K562 (cell line): ENCODE data around the gene UBE2H. TPM values are rescaled to one million over a fixed set of nuclear protein-coding genes. Genes with fewer than 3 reads are reported as not detected.

Source experiments
- BCOR ChIP-seq: fragments of 450-650 bp; IDR thresholded peaks from 2 replicates; pipeline ENCODE4 v1.6.1; 2016
- BHLHE40 ChIP-seq: IDR thresholded peaks from 2 replicates; pipeline ENCODE4 v1.6.1; 2011; ENCODE audit warnings: low read length, improper control_type of control experiment
- ELF1 ChIP-seq: fragments of 200-800 bp; sonication (Bioruptor generic); IDR thresholded peaks from 2 replicates; pipeline ENCODE4 v1.6.1; 2016; ENCODE audit warnings: missing genetic modification characterization, missing compliant biosample characterization
- EP400 ChIP-seq: fragments of 450-650 bp; IDR thresholded peaks from 2 replicates; pipeline ENCODE4 v1.6.1; 2017; ENCODE audit warnings: antibody characterized with exemption, mild to moderate bottlenecking, moderate library complexity
- HDAC1 ChIP-seq, 2 experiments: fragments of 450-650 bp; IDR thresholded peaks; 2 replicates each; pipeline ENCODE4 v1.6.1; 2016 to 2017; ENCODE audit warnings: inconsistent platforms in 1 of 2, mild to moderate bottlenecking in 1 of 2, moderate library complexity in 1 of 2
- HIVEP1 ChIP-seq: fragments of 250-450 bp; sonication (Bioruptor Pico); IDR thresholded peaks from 2 replicates; pipeline ENCODE4 v1.4.0; 2020; ENCODE audit warnings: mild to moderate bottlenecking
- PCBP2 ChIP-seq: fragments of 200-400 bp; formaldehyde crosslinking; IDR thresholded peaks from 2 replicates; pipeline ENCODE4 v1.6.1; 2018; ENCODE audit warnings: low read length, low read depth, mild to moderate bottlenecking, moderate library complexity; ENCODE audit not compliant: poor library complexity, severe bottlenecking
- POLR2B ChIP-seq: fragments of 450-650 bp; IDR thresholded peaks from 2 replicates; pipeline ENCODE4 v1.6.1; 2018; ENCODE audit warnings: low read depth; ENCODE audit not compliant: partially characterized antibody
- POLR2H ChIP-seq: IDR thresholded peaks from 2 replicates; pipeline ENCODE4 v1.6.1; 2016; ENCODE audit warnings: missing genetic modification characterization, low read depth, mild to moderate bottlenecking, control low read depth, missing compliant biosample characterization, moderate library complexity
- PYGO2 ChIP-seq: fragments of 450-650 bp; IDR thresholded peaks from 2 replicates; pipeline ENCODE4 v1.6.1; 2016; ENCODE audit warnings: mild to moderate bottlenecking, missing genetic modification characterization, moderate library complexity, missing compliant biosample characterization
- RUNX1 ChIP-seq: sonication (generic); IDR thresholded peaks from 2 replicates; pipeline ENCODE4 v1.6.1; 2016; ENCODE audit warnings: antibody characterized with exemption, low read depth
- SOX6 ChIP-seq: fragments of 450-650 bp; IDR thresholded peaks from 2 replicates; pipeline ENCODE4 v1.6.1; 2014; ENCODE audit warnings: mild to moderate bottlenecking
- SRSF9 ChIP-seq: fragments of 200-400 bp; formaldehyde crosslinking; IDR thresholded peaks from 2 replicates; pipeline ENCODE4 v1.6.1; 2017; ENCODE audit warnings: low read depth, low read length, borderline replicate concordance
- TOE1 ChIP-seq, 2 experiments: fragments of 450-650 bp in 1 of 2; sonication (generic) in 1 of 2; formaldehyde crosslinking in 1 of 2; IDR thresholded peaks; 2 replicates each; pipeline versions ENCODE4 v1.7.1 to v1.8.0; 2016 to 2022; ENCODE audit warnings: borderline replicate concordance in 2 of 2, mild to moderate bottlenecking in 2 of 2, antibody characterized with exemption in 1 of 2, inconsistent platforms in 1 of 2, low read depth in 1 of 2, missing genetic modification reagents in 1 of 2, moderate library complexity in 1 of 2
- ZBTB8A ChIP-seq: fragments of 450-650 bp; IDR thresholded peaks from 2 replicates; pipeline ENCODE4 v1.6.1; 2018; ENCODE audit warnings: mild to moderate bottlenecking, moderate library complexity; ENCODE audit not compliant: partially characterized antibody
- ZNF184 ChIP-seq: sonication (generic); formaldehyde crosslinking; IDR thresholded peaks from 2 replicates; pipeline ENCODE4 v1.5.0; 2020; ENCODE audit warnings: missing genetic modification reagents
- ZNF41 ChIP-seq: fragments of 250-450 bp; sonication (Bioruptor Pico); conservative IDR thresholded peaks from 2 replicates; pipeline ENCODE4 v1.4.0; 2020; ENCODE audit warnings: mild to moderate bottlenecking
- ZNF431 ChIP-seq: sonication (generic); formaldehyde crosslinking; IDR thresholded peaks from 2 replicates; pipeline ENCODE4 v1.8.0; 2022; ENCODE audit warnings: mild to moderate bottlenecking, missing genetic modification reagents
- ZSCAN29 ChIP-seq: fragments of 450-650 bp; IDR thresholded peaks from 2 replicates; pipeline ENCODE4 v1.6.1; 2017
- ZZZ3 ChIP-seq: fragments of 450-650 bp; IDR thresholded peaks from 2 replicates; pipeline ENCODE4 v1.6.1; 2016; ENCODE audit warnings: antibody characterized with exemption, mild to moderate bottlenecking, moderate library complexity
- polyA plus RNA-seq, 8 experiments: library from polyadenylated mRNA; depleted of rRNA in 4 of 8; stranded (reverse) in 5 of 8; unstranded in 3 of 8; fragments of >200 nt; fragmentation: Nextera tagmentation in 2 of 8; fragmentation: Illumina TruSeq in 1 of 8; extraction: Ambion mirVana in 2 of 8; extraction: Trizol in 1 of 8; gene quantifications; 2 replicates each; pipeline versions ENCODE4 v1.2.1 to v1.2.3, GENCODE V29; 2011 to 2014; ENCODE audit warnings: inconsistent platforms in 1 of 8, missing spikeins in 1 of 8
- total RNA-seq, 7 experiments: library from RNA; depleted of rRNA in 6 of 7; stranded (reverse); fragments of >200 nt in 6 of 7; fragmentation: Illumina TruSeq in 2 of 7; extraction: Trizol in 2 of 7; gene quantifications; 2 replicates each; pipeline versions ENCODE4 v1.2.1 to v1.2.3, GENCODE V29; 2011 to 2021; ENCODE audit warnings: low replicate concordance in 1 of 7
- TF ChIP-seq, protein P1 (sequence below): fragments of 250-450 bp; sonication (Bioruptor Pico); IDR thresholded peaks from 2 replicates; pipeline ENCODE4 v1.4.0; 2020; ENCODE audit warnings: borderline replicate concordance
- TF ChIP-seq, protein P2 (sequence below), 2 experiments: fragments of 450-650 bp; conservative IDR thresholded peaks; 2 replicates each; pipeline ENCODE4 v1.6.1; 2017; ENCODE audit warnings: mild to moderate bottlenecking in 2 of 2, moderate library complexity in 2 of 2
- TF ChIP-seq, protein P3 (sequence below): fragments of 250-450 bp; sonication (Bioruptor Pico); IDR thresholded peaks from 2 replicates; pipeline ENCODE4 v1.4.0; 2020; ENCODE audit warnings: mild to moderate bottlenecking, moderate library complexity
- TF ChIP-seq, protein P4 (sequence below): sonication (generic); IDR thresholded peaks from 2 replicates; pipeline ENCODE4 v1.6.1; 2016

The UBE2H gene
- total and polyA plus RNA-seq, 9 of the 15 experiments (the other 6 are each of a cell fraction or from before 2014, with no cell fraction given) = 6.3 to 33.0 (median 13.3) TPM

DNA sequence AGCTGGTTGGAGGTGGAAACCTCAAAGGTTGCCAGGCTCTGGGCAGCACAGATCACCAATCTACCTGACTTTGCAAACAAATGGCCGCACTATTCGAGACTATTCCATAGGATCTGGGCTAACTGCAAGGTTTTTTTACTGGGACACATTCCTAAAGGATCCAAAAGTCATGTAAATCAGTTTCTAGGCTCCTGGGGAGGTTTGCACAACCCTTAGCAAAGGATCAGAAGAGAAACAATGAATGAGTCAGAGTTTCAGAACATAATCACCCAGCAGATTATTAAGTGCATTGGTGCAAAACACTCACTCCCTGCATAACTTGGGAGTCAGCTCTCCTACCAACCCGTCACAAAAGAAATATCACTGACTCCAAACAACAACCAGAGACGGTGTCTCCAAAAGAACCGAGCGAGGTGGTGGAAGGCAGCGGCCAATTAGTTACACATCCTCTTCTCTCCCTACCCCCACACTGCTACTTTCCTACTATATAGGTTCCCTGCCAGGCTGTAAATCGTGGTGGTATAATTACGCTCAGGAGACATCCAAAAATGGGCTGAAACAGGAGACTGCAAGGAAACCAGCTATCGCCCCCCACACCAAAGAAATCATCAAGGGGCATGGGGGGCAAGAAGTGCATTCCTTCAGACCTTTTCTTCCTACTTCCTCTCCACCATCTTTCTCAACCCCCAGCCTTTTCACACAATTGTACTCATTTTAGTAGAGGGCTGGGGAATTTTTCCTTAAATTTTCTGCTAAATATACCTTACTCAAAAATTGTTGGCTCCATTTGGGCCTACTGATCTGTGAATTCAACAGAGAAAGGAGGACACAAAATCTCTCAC is 3.2 kb downstream of the UBE2H start (continued):
- 0 out of 2 replicates have a peak, but pooled peaks have one; percentile 2 for TF ChIP-seq ZNF41
- TF ChIP-seq HDAC1 (IDR thresholded peaks at IDR 0.05) = no peak
- no peak for TF ChIP-seq ZSCAN29
- TF ChIP-seq POLR2H (tag) = no peak
- no peak for TF ChIP-seq BCOR
- no peak for TF ChIP-seq TOE1 (IDR thresholded peaks at IDR 0.05; ENCODE audit: borderline replicate concordance)
- TF ChIP-seq TOE1 (CRISPR knock-in tag; IDR thresholded peaks at IDR 0.05; ENCODE audit: borderline replicate concordance, low read depth) = 0 out of 2 replicates have a peak, but pooled peaks have one; percentile 59
- TF ChIP-seq, protein P1, sequence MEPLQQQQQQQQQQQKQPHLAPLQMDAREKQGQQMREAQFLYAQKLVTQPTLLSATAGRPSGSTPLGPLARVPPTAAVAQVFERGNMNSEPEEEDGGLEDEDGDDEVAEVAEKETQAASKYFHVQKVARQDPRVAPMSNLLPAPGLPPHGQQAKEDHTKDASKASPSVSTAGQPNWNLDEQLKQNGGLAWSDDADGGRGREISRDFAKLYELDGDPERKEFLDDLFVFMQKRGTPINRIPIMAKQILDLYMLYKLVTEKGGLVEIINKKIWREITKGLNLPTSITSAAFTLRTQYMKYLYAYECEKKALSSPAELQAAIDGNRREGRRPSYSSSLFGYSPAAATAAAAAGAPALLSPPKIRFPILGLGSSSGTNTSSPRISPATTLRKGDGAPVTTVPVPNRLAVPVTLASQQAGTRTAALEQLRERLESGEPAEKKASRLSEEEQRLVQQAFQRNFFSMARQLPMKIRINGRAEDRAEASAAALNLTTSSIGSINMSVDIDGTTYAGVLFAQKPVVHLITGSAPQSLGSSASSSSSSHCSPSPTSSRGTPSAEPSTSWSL (CRISPR knock-in tag) = no peak
- no peak for TF ChIP-seq PYGO2 (tag)
- TF ChIP-seq ZBTB8A = no peak
- TF ChIP-seq POLR2B = no peak
- TF ChIP-seq BHLHE40 = no peak
- TF ChIP-seq ZNF184 (CRISPR knock-in tag) = no peak
- TF ChIP-seq, protein P2, sequence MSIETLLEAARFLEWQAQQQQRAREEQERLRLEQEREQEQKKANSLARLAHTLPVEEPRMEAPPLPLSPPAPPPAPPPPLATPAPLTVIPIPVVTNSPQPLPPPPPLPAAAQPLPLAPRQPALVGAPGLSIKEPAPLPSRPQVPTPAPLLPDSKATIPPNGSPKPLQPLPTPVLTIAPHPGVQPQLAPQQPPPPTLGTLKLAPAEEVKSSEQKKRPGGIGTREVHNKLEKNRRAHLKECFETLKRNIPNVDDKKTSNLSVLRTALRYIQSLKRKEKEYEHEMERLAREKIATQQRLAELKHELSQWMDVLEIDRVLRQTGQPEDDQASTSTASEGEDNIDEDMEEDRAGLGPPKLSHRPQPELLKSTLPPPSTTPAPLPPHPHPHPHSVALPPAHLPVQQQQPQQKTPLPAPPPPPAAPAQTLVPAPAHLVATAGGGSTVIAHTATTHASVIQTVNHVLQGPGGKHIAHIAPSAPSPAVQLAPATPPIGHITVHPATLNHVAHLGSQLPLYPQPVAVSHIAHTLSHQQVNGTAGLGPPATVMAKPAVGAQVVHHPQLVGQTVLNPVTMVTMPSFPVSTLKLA (conservative IDR thresholded peaks at IDR 0.05) = no peak
- no peak for TF ChIP-seq SRSF9
- no peak for TF ChIP-seq PCBP2
- no peak for TF ChIP-seq ZNF431 (CRISPR knock-in tag)
- TF ChIP-seq, protein P3, sequence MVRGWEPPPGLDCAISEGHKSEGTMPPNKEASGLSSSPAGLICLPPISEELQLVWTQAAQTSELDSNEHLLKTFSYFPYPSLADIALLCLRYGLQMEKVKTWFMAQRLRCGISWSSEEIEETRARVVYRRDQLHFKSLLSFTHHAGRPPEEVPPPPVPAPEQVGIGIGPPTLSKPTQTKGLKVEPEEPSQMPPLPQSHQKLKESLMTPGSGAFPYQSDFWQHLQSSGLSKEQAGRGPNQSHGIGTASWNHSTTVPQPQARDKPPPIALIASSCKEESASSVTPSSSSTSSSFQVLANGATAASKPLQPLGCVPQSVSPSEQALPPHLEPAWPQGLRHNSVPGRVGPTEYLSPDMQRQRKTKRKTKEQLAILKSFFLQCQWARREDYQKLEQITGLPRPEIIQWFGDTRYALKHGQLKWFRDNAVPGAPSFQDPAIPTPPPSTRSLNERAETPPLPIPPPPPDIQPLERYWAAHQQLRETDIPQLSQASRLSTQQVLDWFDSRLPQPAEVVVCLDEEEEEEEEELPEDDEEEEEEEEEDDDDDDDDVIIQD = no peak
- no peak for TF ChIP-seq HIVEP1 (CRISPR knock-in tag)
- no peak for TF ChIP-seq RUNX1
- no peak for TF ChIP-seq ELF1 (tag)
- TF ChIP-seq ZZZ3 = no peak
- TF ChIP-seq, protein P4, sequence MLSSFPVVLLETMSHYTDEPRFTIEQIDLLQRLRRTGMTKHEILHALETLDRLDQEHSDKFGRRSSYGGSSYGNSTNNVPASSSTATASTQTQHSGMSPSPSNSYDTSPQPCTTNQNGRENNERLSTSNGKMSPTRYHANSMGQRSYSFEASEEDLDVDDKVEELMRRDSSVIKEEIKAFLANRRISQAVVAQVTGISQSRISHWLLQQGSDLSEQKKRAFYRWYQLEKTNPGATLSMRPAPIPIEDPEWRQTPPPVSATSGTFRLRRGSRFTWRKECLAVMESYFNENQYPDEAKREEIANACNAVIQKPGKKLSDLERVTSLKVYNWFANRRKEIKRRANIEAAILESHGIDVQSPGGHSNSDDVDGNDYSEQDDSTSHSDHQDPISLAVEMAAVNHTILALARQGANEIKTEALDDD = peak; percentile 39; the same call in 1 of the 2 replicates
- TF ChIP-seq EP400 = no peak
- no peak for TF ChIP-seq SOX6
